Esophagus squamous epithelium (tissue), 5 donors: ENCODE data around the gene GJA1. TPM values are rescaled to one million over a fixed set of nuclear protein-coding genes. Genes with fewer than 3 reads are reported as not detected.

ENCODE experiments used
- DNase-seq: peaks from one replicate; lab custom pipeline; 2025; lab: John Stamatoyannopoulos, UW
- H3K27ac ChIP-seq, 4 donors: fragments of 200-600 bp; sonication (generic); one replicate each; pipeline ENCODE4 v1.5.1; 2016 to 2019; ENCODE audit warnings: mild to moderate bottlenecking in 1 of 4
- H3K27me3 ChIP-seq, 4 donors: fragments of 200-600 bp; sonication (generic); 1 replicate in 3 of 4; 2 replicates in 1 of 4; pipeline versions ENCODE4 v1.5.1 to v1.6.0; 2017 to 2021; ENCODE audit warnings: antibody characterized with exemption in 1 of 4
- H3K36me3 ChIP-seq, 3 donors: fragments of 200-600 bp; sonication (generic); one replicate each; pipeline ENCODE4 v1.5.1; 2016 to 2019
- H3K4me1 ChIP-seq, 3 donors: fragments of 200-600 bp; sonication (generic); one replicate each; pipeline ENCODE4 v1.5.1; 2017 to 2019
- H3K4me3 ChIP-seq, 4 donors: fragments of 200-600 bp; sonication (generic); 1 replicate in 3 of 4; 2 replicates in 1 of 4; pipeline ENCODE4 v1.5.1; 2016 to 2019; ENCODE audit warnings: mild to moderate bottlenecking in 2 of 4, moderate library complexity in 1 of 4
- H3K9me3 ChIP-seq, 3 donors: fragments of 200-600 bp; sonication (generic); one replicate each; pipeline ENCODE4 v1.5.1; 2016 to 2019
- CTCF ChIP-seq, 6 experiments: fragments of 450-650 bp in 4 of 6; fragments of 200-600 bp in 2 of 6; sonication (generic) in 2 of 6; IDR thresholded peaks; one replicate each; pipeline ENCODE4 v1.5.1; 2016 to 2019; ENCODE audit warnings: antibody characterized with exemption in 6 of 6, mild to moderate bottlenecking in 4 of 6, moderate library complexity in 4 of 6
- POLR2A ChIP-seq, 4 donors: fragments of 450-650 bp; IDR thresholded peaks; one replicate each; pipeline ENCODE4 v1.6.1; 2017; ENCODE audit warnings: antibody characterized with exemption in 4 of 4, mild to moderate bottlenecking in 4 of 4, moderate library complexity in 3 of 4
- WGBS, 2 donors: methylation state at CpG; one replicate each; pipeline ENCODE4 v1.1.5; 2018; 5-methylcytosine and 5-hydroxymethylcytosine counted together
- intact Hi-C: fragments of 100-400 bp; cut with DNase I; formaldehyde crosslinking; loops from one replicate; pipeline ENCODE4 v1.15.0; 2022
- small RNA-seq, 4 donors: library from RNA; depleted of rRNA; stranded (forward); fragments of <200 nt; gene quantifications; one replicate each; pipeline ENCODE3, GENCODE V24; 2016
- total RNA-seq, 4 donors: library from RNA; depleted of rRNA; stranded (reverse); fragments of >200 nt; gene quantifications; one replicate each; pipeline ENCODE4 v1.1.0, GENCODE V29; 2016
- donor health status: DM: yes; HTN: yes; CAD: no.

The GJA1 gene
- total RNA-seq, 4 donors from 2014 or later, result 73.1 to 118 (median 89.4) TPM

- Histone ChIP-seq H3K9me3 (no peaks in the 10 kb centered on the region), H3K4me3 (no peak overlapping the region), H3K36me3 (no peaks in the 10 kb centered on the region), H3K4me1 (peaks cover 0 to 12% (median 0%) of the 10 kb centered on the region in 3 donors), H3K27ac (no peak overlapping the region), H3K27me3 (no peaks in the 10 kb centered on the region)
- intact Hi-C loops, result no loop called here
- no peak for DNase-seq
- TF ChIP-seq POLR2A (IDR thresholded peaks at IDR 0.05), result no peak
- no peak for TF ChIP-seq CTCF (IDR thresholded peaks at IDR 0.05)
- 74 to 91% methylated on average over 1 of the region's 1 CpG for WGBS, 2 donors
Measured at GRCh38 chr6:121491576-121491975, 56.1 kb downstream of the GJA1 start.

GRCh38 chr6:121492536-121492935, 57.1 kb downstream of the GJA1 start:
- no peak overlapping the region for H3K4me3 ChIP-seq
- DNase-seq, result no peak
- intact Hi-C loops, result no loop called here
- H3K9me3 ChIP-seq, result no peaks in the 10 kb centered on the region
- 85 to 86% methylated on average over 1 of the region's 1 CpG for WGBS, 2 donors
- TF ChIP-seq CTCF (IDR thresholded peaks at IDR 0.05), result no peak
- no peak for TF ChIP-seq POLR2A (IDR thresholded peaks at IDR 0.05)
- no peak overlapping the region for H3K27ac ChIP-seq
- peaks cover 0 to 14% (median under 1%) of the 10 kb centered on the region in 3 donors for H3K4me1 ChIP-seq
- no peaks in the 10 kb centered on the region for H3K27me3 ChIP-seq
- no peaks in the 10 kb centered on the region for H3K36me3 ChIP-seq

- H3K4me3 ChIP-seq, result no peak overlapping the region
- H3K27ac ChIP-seq, result peak overlapping the region; percentile 59 to 83 (median 72)
- DNase-seq, result no peak
- no peaks in the 10 kb centered on the region for H3K9me3 ChIP-seq
- TF ChIP-seq CTCF (IDR thresholded peaks at IDR 0.05) (no peak), POLR2A (IDR thresholded peaks at IDR 0.05) (no peak)
- intact Hi-C loops, result no loop called here
- peaks cover 0 to 33% (median 13%) of the 10 kb centered on the region in 3 donors for H3K4me1 ChIP-seq
- H3K36me3 ChIP-seq, result no peaks in the 10 kb centered on the region
- WGBS, 2 donors, result 10 to 42% methylated on average over 5 of the region's 5 CpGs
- H3K27me3 ChIP-seq, result no peaks in the 10 kb centered on the region
Measured at GRCh38 chr6:121497970-121498375, 62.5 kb downstream of the GJA1 start.

- no peaks in the 10 kb centered on the region for H3K9me3 ChIP-seq
- WGBS, 2 donors, result 39 to 42% methylated on average over 10 to 12 of the region's 12 CpGs
- H3K27ac ChIP-seq, result peak overlapping the region; percentile 66 to 83 (median 74)
- intact Hi-C loops, result no loop called here
- no peaks in the 10 kb centered on the region for H3K36me3 ChIP-seq
- H3K27me3 ChIP-seq, result no peaks in the 10 kb centered on the region
- H3K4me1 ChIP-seq, result peaks cover 0 to 34% (median 13%) of the 10 kb centered on the region in 3 donors
- H3K4me3 ChIP-seq, result peak overlapping the region in 1 of 4 donors; percentile 1
- no peak for TF ChIP-seq CTCF (IDR thresholded peaks at IDR 0.05)
- no peak for TF ChIP-seq POLR2A (IDR thresholded peaks at IDR 0.05)
- no peak for DNase-seq
Measured at GRCh38 chr6:121498481-121499276, 63.2 kb downstream of the GJA1 start.

Small RNA genes lying within 50 kb of the gene (small RNA-seq; reads per million reads assigned to genes)
- 0 reads per million in 4 donors for gene RNU4-35P

Other genes with a start within 250 kb of the GJA1 start
- 1 to 10 TPM; 2.2 to 6.5 (median 3.8) TPM for gene TBC1D32, start 101.2 kb upstream of the GJA1 start, total RNA-seq